HG02870 (cell line): ENCODE data around the gene PLXNB3.
"Not testable (repeated sequence)": the region's sequence is repeated elsewhere in the genome, so short reads cannot be mapped to it uniquely, and the experiment has no call there.

Experiments used
- ATAC-seq: cut with Tn5 transposase; IDR thresholded peaks from one replicate; pipeline ENCODE4 v1.9.1; 2021; ENCODE audit warnings: mild to moderate bottlenecking, moderate library complexity; ENCODE audit not compliant: unreplicated experiment

Gene PLXNB3

GRCh38 chrX:153763989-153764755 is at the start of gene PLXNB3:
Gene PLXNB3, plus strand, starts transcription at chrX:153764249. Its CDS starts 1,287 bp downstream, at chrX:153765536.
- ATAC-seq: peak; percentile 68

GRCh38 chrX:153714256-153714655 is 49.8 kb upstream of the PLXNB3 start:
- no peak for ATAC-seq

- no peak for ATAC-seq
Observed at GRCh38 chrX:153717445-153717844, 46.6 kb upstream of the PLXNB3 start.

- ATAC-seq: no peak
Observed at GRCh38 chrX:153719238-153719637, 44.8 kb upstream of the PLXNB3 start.

- no peak for ATAC-seq
Observed at GRCh38 chrX:153719701-153720100, 44.3 kb upstream of the PLXNB3 start.

- ATAC-seq: no peak
Observed at GRCh38 chrX:153722704-153723350, 41.2 kb upstream of the PLXNB3 start.

GRCh38 chrX:153723351-153724251 is 40.4 kb upstream of the PLXNB3 start:
- peak; percentile 27 for ATAC-seq

- peak; percentile 49 for ATAC-seq
Observed at GRCh38 chrX:153724252-153725038, 39.6 kb upstream of the PLXNB3 start, which contains the start of the genes ABCD1 and BCAP31. Gene ABCD1, plus strand, starts transcription at chrX:153724856. Its CDS starts 411 bp downstream, at chrX:153725267. Gene BCAP31, minus strand, starts transcription at chrX:153724387. Its CDS starts 1,143 bp downstream, at chrX:153723244.

GRCh38 chrX:153725039-153725831 is 38.8 kb upstream of the PLXNB3 start:
- ATAC-seq: no peak

GRCh38 chrX:153725832-153726285 is 38.2 kb upstream of the PLXNB3 start:
- no peak for ATAC-seq

GRCh38 chrX:153726286-153727122 is 37.5 kb upstream of the PLXNB3 start:
- ATAC-seq: peak; percentile 38

GRCh38 chrX:153727123-153727931 is 36.7 kb upstream of the PLXNB3 start:
- ATAC-seq: no peak

- no peak for ATAC-seq
Observed at GRCh38 chrX:153728095-153728494, 36.0 kb upstream of the PLXNB3 start.

GRCh38 chrX:153728951-153729631 is 35.0 kb upstream of the PLXNB3 start:
- ATAC-seq: no peak

GRCh38 chrX:153730115-153730514 is 33.9 kb upstream of the PLXNB3 start:
- ATAC-seq: not testable (repeated sequence)

GRCh38 chrX:153731117-153731844 is 32.8 kb upstream of the PLXNB3 start:
- no peak for ATAC-seq
